Thyroid gland (tissue), 4 donors: ENCODE data around the gene RAPGEF1. TPM values are rescaled to one million over a fixed set of nuclear protein-coding genes. Genes with fewer than 3 reads are reported as not detected.

Source experiments
- DNase-seq, 2 donors: peaks; one replicate each; pipeline ENCODE4 v3.0.0-alpha.2; 2019
- H3K27ac ChIP-seq, 3 donors: fragments of 200-600 bp; sonication (generic); 1 replicate in 2 of 3; 2 replicates in 1 of 3; pipeline ENCODE4 v1.5.1; 2016 to 2019; ENCODE audit warnings: mild to moderate bottlenecking in 1 of 3, moderate library complexity in 1 of 3
- H3K27me3 ChIP-seq: fragments of 200-600 bp; sonication (generic); one replicate; pipeline ENCODE4 v1.5.1; 2019
- H3K36me3 ChIP-seq, 2 donors: fragments of 200-600 bp; sonication (generic); one replicate each; pipeline ENCODE4 v1.5.1; 2016 to 2019
- H3K4me1 ChIP-seq, 2 donors: fragments of 200-600 bp; sonication (generic); one replicate each; pipeline ENCODE4 v1.5.1; 2017 to 2019
- H3K4me3 ChIP-seq, 3 donors: fragments of 200-600 bp; sonication (generic); replicated peaks in 1 of 3; 1 replicate in 2 of 3; 2 replicates in 1 of 3; pipeline ENCODE4 v1.5.1; 2016; ENCODE audit warnings: mild to moderate bottlenecking in 1 of 3
- H3K9me3 ChIP-seq: fragments of 200-600 bp; sonication (generic); one replicate; pipeline ENCODE4 v1.5.1; 2017
- POLR2A ChIP-seq, 2 donors: fragments of 450-650 bp; IDR thresholded peaks; one replicate each; pipeline ENCODE4 v1.6.1; 2017; ENCODE audit warnings: antibody characterized with exemption in 2 of 2, mild to moderate bottlenecking in 2 of 2, moderate library complexity in 1 of 2
- WGBS, 2 donors: methylation state at CpG; one replicate each; pipeline ENCODE4 v1.1.5; 2017; 5-methylcytosine and 5-hydroxymethylcytosine counted together
- intact Hi-C: fragments of 100-400 bp; cut with DNase I; formaldehyde crosslinking; loops from one replicate; pipeline ENCODE4 v1.15.1; 2023
- total RNA-seq, 4 donors: library from RNA; depleted of rRNA; stranded (reverse); fragments of >200 nt; gene quantifications; one replicate each; pipeline ENCODE4 v1.2.3, GENCODE V29; 2016
- TF ChIP-seq, protein P1 (sequence below), 6 experiments: fragments of 200-600 bp in 3 of 6; fragments of 450-650 bp in 3 of 6; sonication (generic) in 3 of 6; IDR thresholded peaks; one replicate each; pipeline ENCODE4 v1.5.1; 2016 to 2019; ENCODE audit warnings: antibody characterized with exemption in 6 of 6, mild to moderate bottlenecking in 2 of 6, inconsistent platforms in 1 of 6, moderate library complexity in 1 of 6

The RAPGEF1 gene
- total RNA-seq, 4 donors from 2014 or later, result 39.6 to 52.5 (median 44.9) TPM

DNA sequence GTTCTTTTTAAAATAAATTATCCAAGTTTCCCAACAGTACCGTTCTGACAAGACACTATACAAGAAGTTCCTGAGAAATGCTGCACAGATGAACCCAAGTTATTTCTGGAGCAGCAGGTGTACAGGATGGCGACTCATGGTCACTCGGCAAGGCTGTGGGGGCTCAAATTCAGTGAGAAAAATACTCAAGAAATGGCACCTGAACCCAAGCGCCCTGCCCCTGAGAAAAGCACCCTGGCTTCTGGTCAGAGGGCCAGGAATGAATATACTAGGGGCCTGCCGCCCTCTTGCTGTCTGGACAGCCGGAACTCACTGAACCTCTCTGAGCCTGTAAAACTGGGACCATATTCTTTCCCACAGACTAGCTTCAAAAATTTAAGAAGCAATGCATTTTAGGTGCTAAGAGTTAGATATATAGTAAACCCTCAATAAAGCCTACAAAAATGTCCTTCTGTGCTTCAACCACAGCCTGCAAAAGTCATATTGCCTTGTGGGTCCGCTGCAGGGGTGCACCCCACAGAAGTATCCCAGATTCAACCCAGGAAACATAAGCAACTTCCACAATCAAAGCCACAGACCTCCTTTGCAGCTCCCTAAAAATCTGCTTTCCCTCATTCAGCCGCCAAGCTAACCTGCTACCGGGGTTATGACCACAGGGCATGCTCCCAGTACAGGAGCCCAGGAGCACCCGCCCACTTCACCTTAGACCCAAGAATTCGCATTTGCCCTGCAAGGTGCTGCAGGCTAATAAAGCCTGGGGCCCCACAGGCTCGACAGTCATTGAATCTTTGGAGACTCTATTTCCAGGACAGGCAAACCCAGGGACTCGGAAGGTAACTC, 1.4 kb downstream of the RAPGEF1 start:
- peak; percentile 27 to 29 for DNase-seq
- peaks cover 15 to 42% of the 10 kb centered on the region in 2 donors for H3K4me1 ChIP-seq
- no peaks in the 10 kb centered on the region for H3K9me3 ChIP-seq
- H3K27me3 ChIP-seq, result no peaks in the 10 kb centered on the region
- intact Hi-C loops, result loop anchor here (5.0 kb wide), 1 partner anchor 131 kb away; no protein-coding TSS in a partner anchor
- TF ChIP-seq POLR2A (IDR thresholded peaks at IDR 0.05), result no peak
- TF ChIP-seq, protein P1, sequence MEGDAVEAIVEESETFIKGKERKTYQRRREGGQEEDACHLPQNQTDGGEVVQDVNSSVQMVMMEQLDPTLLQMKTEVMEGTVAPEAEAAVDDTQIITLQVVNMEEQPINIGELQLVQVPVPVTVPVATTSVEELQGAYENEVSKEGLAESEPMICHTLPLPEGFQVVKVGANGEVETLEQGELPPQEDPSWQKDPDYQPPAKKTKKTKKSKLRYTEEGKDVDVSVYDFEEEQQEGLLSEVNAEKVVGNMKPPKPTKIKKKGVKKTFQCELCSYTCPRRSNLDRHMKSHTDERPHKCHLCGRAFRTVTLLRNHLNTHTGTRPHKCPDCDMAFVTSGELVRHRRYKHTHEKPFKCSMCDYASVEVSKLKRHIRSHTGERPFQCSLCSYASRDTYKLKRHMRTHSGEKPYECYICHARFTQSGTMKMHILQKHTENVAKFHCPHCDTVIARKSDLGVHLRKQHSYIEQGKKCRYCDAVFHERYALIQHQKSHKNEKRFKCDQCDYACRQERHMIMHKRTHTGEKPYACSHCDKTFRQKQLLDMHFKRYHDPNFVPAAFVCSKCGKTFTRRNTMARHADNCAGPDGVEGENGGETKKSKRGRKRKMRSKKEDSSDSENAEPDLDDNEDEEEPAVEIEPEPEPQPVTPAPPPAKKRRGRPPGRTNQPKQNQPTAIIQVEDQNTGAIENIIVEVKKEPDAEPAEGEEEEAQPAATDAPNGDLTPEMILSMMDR (IDR thresholded peaks at IDR 0.05), result no peak
- H3K36me3 ChIP-seq, result no peaks in the 10 kb centered on the region
- WGBS, 2 donors, result 58 to 66% methylated on average over 10 to 12 of the region's 13 CpGs
- H3K4me3 ChIP-seq, result peak overlapping the region in 2 of 3 donors; percentile 35 to 53
- peak overlapping the region; percentile 55 to 89 (median 84) for H3K27ac ChIP-seq

DNA sequence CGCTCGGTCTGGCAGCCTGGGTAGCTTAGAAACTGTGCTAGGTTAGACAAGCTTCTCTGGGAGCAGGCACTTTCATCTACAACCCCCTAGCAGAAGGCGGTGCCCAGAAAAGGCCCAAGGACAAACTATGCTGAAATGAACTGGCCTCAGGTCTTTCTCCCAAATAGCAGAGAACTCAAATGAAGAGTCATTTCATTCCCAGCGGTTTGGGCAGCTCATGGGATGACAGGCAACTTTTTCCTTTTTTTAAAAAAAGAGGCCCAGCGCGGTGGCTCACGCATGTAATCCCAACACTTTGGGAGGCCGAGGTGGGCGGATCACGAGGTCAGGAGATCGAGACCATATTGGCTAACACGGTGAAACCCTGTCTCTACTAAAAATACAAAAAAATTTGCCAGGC, 2.5 kb downstream of the RAPGEF1 start:
- H3K4me1 ChIP-seq, result peaks cover 15 to 53% of the 10 kb centered on the region in 2 donors
- no peaks in the 10 kb centered on the region for H3K9me3 ChIP-seq
- intact Hi-C loops, result loop anchor here (5.0 kb wide), 1 partner anchor 130 kb away; no protein-coding TSS in a partner anchor
- TF ChIP-seq, protein P1 (IDR thresholded peaks at IDR 0.05), result no peak
- TF ChIP-seq POLR2A (IDR thresholded peaks at IDR 0.05), result no peak
- no peak overlapping the region for H3K4me3 ChIP-seq
- no peaks in the 10 kb centered on the region for H3K27me3 ChIP-seq
- DNase-seq, result no peak
- WGBS, 2 donors, result 96 to 97% methylated on average over 12 of the region's 12 CpGs
- H3K36me3 ChIP-seq, result no peaks in the 10 kb centered on the region
- peak overlapping the region in 2 of 3 donors; percentile 29 to 43 for H3K27ac ChIP-seq

DNA sequence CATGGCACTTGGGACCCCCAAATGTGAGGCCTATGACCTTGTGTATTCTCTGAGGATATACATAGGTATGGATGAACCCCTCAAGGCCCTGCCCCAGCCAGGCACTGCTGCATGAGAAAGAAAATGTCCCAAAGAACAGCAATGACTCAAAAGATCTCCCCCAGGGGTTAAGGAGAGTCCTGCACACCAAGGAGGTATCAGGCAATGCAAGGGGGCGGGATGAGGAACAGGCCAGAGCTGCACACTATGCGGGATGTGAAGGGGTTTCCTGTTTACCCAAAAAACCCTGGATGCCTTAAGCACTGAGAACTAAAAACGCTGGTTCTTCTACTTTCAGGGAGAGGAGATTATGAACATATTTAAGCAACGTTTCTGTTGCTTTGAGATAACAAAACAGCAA, 3.4 kb downstream of the RAPGEF1 start:
- WGBS, 2 donors, result 64 to 66% methylated on average over 4 of the region's 4 CpGs
- no peaks in the 10 kb centered on the region for H3K36me3 ChIP-seq
- H3K27me3 ChIP-seq, result no peaks in the 10 kb centered on the region
- TF ChIP-seq, protein P1 (IDR thresholded peaks at IDR 0.05), result no peak
- TF ChIP-seq POLR2A (IDR thresholded peaks at IDR 0.05), result no peak
- H3K9me3 ChIP-seq, result no peaks in the 10 kb centered on the region
- H3K27ac ChIP-seq, result peak overlapping the region in 2 of 3 donors; percentile 32 to 43
- intact Hi-C loops, result loop anchor here (5.0 kb wide), 1 partner anchor 129 kb away; no protein-coding TSS in a partner anchor
- DNase-seq, result no peak
- H3K4me1 ChIP-seq, result peaks cover 22 to 62% of the 10 kb centered on the region in 2 donors
- H3K4me3 ChIP-seq, result no peak overlapping the region

DNA sequence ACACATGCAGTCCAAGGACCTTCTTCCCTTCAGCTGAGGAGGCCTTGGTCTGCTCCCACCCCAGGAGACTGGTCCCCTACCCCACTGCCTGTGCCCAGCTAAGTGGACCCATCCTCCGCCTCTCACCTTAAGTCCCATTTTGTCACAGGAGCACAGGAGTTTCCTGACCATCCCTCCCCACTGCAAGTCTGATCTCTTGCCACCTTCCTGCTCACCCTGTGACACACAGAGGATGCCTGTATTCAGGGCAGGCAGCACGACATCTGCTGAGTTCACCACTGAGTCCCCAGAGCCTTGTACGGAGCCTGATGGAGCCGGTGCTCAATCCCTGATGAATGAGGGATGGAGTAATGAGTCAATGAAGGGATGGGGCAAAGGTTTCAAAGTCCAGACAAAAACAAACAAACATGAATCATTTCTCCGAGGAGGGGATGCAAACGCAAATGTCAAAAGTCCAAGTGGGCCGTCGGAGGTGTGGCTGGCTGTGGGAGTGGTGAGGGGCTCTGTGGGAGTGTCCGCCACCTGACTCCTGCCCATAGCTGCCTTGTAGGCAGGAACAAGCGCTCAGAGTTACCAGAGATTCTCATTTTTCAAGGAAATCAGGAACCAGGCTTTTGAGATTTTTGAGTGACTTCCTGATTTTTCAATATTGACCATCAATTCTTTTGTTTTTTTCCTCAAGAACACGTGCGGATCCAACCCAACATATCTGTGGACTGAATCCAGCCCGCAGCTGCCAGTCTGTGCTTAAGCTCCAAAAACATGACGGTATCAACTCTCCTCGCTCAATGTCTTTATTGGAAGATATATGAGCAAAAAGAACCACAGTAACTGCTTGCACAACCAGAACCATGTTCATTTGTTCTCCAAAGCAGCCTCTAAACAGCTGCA, 4.4 kb downstream of the RAPGEF1 start:
- Histone ChIP-seq H3K4me3 (no peak overlapping the region), H3K27me3 (no peaks in the 10 kb centered on the region), H3K36me3 (no peaks in the 10 kb centered on the region), H3K9me3 (no peaks in the 10 kb centered on the region), H3K27ac (peak overlapping the region in 2 of 3 donors; percentile 32 to 68), H3K4me1 (peaks cover 23 to 70% of the 10 kb centered on the region in 2 donors)
- TF ChIP-seq, protein P1 (IDR thresholded peaks at IDR 0.05), result no peak
- no peak for TF ChIP-seq POLR2A (IDR thresholded peaks at IDR 0.05)
- no peak for DNase-seq
- WGBS, 2 donors, result 77 to 84% methylated on average over 14 to 15 of the region's 15 CpGs
- intact Hi-C loops, result loop anchor here (5.0 kb wide), 1 partner anchor 128 kb away; no protein-coding TSS in a partner anchor
